Central memory CD4-positive, alpha-beta T cell (primary cell): Measurements from ENCODE around the gene CDR2L.
"Not testable (repeated sequence)": the region's sequence is repeated elsewhere in the genome, so short reads cannot be mapped to it uniquely, and the experiment has no call there.

Source experiments
- DNase-seq: peaks from one replicate; pipeline ENCODE4 v3.0.0; 2022

Gene CDR2L

DNA sequence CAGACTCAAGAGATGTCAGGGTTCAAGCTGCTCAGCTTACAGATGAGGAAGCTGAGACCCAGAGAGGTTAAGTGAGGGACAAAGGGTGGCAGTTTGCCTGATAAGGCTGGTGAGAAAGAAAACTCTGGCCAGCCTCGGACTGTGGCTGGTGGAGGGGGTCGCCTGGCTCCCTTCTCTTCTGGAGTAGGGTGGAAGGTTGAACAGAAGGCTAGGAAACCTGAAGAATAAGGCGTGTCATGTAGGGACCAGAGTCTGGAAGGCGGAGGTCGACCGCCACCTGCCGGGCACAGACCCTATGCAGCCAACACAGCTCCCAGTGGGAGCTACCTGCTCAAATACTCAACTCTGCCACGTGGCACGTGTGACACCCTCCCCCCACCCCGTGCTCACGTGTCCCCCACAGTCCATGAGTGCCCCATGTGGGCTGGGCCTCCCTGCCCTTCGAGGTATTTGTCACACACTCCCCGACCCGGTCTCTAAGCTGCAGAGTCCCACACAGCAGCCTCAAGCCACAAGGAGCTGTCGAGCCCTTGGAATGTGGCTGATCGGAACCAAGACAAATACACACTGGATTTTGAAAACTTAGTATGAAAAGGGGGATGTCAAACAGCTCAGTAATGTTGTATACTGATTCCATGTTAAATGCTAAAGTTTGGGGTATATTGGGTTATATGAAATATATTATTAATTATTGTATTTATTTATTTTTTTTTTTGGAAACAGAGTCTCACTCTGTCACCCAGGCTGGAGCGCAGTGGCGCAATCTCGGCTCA, 26.7 kb upstream of the CDR2L start:
- peak; percentile 17 for DNase-seq

DNA sequence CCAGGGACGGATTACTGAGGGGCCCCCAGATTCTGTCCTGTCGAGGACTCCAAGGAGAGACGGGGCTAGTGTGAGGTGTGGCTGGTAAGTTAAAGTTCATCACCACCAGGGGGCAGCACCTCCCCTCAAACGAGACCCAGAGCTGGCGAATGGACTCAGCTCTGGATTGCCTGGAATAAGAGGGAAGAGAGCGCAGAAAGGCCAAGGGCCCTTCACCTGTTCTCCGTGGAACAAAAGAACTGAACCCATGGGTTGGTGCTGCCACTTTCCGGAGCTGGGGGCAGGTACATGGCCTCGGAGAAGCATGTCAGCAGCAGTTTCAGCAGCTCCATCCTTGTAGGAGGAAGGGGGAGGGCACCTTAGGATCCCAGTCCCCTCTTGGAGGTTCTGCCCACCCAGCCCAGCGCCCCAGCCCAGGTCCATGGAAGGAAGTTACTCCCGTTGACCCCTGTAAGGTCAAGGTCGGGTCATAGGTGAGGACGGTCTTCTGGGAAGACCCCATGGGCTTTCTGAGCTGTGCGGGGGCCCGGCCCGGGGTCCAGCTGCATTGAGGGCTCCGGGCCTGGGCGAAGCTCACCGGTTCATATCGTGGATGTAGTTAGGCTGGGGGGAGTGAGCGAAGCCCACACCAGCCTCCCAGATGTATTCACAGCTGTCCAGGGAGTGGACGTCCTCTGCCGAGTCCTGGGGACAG, 25.6 kb upstream of the CDR2L start:
- peak; percentile 75 for DNase-seq

DNA sequence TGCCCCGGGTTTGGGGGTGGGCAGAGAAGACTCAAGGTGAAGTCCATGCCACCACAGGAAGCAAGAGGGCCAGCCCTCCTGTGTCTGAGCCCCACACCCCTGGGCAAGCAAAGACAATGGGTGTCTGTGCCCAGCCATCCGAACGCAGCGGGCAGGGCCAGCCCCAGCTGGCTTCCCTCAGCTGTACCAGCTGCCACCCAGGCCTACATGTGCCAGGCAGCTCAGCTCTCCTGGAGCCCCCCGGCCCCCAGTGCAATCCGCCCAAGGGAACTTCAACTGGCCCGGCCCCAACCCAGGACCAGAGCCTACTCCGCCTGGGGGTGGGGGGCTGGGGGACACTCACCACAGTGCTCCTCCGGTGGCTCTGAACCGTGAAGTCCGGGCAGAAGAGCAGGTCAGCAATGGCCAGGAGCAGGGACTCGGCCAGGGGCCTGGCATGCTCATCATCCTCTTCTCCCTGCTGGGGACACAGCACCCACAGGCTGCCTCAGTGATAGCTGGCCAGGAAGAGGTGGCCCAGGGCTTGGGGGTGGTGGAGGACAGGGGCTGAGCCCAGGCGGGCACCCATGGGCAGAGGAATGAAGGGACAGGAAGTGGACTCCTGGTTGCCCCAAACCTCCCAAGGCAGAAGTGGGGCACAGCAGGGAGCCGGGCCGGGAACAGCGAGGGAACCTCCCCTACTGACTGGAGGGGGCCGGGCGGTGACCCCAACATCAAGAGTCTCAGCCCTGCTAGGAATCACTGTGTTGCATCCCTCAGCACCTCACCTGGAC, 24.6 kb upstream of the CDR2L start:
- no peak for DNase-seq

DNA sequence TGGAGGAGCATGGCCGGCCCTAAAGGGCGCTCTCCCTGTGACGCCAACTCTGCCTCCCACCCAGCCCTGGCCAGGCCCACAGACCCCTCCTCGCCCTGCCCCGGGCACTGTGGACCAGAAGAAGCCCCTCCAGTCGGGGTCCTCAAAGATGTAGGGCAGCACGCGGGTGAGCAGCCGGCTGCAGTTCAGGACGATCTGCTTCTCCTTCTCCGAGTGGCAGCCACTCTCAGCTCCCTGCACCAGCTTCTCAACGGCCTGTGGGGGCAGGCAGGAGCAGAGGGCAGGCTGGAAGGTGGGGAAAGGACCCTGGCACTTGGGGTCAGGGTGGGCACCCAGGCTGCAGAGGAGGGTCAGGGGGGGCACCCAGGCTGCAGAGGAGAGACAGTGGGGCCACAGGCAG, 23.8 kb upstream of the CDR2L start:
- no peak for DNase-seq

DNA sequence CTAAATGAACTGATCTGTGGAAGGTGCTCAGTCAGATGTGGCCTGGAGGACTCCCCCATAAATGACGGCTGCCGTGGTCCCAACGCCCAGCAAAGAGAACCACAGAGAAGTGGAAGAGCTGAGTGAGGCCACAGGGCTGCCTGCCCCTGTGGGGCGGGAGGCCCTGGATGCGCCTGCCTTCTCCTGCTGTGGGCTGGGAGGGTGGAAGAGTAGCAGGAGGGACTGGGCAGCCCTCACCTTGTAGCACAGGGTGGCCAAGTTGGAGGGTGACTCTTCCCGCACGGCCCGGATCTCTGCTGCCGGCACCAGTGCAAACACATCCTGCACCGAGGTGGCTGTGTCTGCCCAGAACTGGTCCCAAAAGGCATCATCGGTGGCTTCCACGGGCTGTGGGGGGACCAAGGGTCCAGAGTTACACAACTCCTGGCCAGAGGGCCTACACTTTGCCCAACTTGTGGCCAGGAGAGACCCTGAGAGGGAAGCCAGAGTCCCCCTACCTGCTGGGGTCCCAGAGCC, 23.1 kb upstream of the CDR2L start:
- no peak for DNase-seq

DNA sequence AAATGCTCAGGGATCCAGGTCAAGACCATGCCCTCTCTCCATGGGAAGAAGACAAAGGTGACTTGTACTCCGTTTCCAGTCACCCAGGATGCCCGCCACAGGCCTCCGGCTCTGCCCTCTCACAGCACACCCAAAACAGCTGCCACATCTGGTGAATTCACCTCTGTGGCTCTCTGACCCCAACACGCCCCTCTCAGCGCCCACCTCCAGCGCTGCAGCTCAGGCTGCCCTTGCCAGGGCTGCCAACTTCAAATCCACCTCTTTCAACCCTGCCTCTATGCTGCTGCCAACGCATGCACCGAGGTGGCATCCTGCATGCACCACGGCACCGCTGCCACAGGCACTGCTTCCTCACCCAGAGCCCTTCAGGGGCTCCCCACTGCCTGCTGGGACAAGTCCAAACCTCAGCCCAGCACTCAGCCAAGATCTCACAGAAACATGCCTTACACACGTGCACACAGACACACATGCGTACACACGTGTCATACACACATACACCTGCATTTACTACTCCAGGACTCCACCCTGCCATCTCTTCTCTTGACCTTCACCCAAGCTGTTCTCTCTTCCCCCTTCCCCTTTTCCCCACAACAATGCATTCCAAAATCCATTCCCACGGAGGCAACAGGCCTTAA, 22.3 kb upstream of the CDR2L start:
- DNase-seq, result no peak

DNA sequence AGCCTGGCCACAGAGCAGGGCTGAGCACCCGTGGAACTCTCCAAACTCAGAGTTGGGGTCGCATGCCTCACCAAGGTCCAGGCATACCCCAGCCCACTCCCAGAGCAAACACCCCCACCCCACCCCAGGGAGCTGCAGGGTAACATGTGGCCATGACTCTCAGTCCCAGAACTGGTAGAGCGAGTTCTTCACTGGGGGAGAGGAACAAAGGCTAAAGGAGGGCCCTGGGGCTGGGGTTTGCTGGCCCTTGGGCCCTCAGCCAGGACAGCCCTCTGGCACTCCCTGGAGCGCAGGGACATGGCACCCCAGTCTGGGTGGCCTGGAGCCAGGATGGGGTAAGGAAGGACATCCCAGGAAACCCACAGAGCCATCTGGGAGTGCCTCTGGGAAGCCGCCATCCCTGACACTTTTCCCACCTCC, 19.1 kb upstream of the CDR2L start:
- no peak for DNase-seq

DNA sequence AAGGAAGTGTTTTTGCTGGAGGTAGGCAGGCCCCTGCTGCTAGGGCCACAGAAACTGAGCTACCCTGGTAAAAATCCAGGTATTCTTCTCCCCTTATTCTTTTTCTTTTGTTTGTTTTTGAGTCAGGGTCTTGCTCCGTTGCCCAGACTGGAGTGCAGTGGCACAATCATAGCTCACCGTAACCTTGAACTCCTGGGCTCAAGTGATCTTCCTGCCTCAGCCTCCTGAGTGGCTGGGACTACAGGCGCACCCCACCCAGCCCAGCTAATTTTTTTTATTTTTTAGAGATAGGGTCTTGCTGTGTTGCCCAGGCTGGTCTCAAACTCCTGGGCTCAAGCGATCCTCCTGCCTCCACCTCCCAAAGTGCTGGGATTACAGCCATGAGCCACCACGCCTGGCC, 17.9 kb upstream of the CDR2L start:
- DNase-seq, result not testable (repeated sequence)

DNA sequence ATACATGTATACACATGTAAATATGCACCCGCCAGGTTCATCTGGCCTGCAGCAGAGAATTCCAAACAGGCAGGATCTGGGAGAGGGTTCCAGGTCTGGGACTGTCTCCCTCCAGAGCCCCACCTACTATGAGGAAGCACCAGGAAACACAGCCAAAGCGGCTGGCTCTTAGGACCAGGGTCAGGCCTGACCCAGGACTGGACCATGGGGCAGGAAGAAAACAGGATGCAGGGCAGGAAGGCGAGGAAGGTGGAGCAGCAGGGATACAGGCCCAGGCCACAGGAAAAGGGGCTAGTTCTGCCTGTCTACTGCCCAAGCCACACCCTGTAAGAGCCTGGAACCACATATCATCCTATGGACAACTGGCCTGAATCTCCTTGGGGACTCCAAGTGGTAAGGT, 17.0 kb upstream of the CDR2L start:
- DNase-seq, result no peak

DNA sequence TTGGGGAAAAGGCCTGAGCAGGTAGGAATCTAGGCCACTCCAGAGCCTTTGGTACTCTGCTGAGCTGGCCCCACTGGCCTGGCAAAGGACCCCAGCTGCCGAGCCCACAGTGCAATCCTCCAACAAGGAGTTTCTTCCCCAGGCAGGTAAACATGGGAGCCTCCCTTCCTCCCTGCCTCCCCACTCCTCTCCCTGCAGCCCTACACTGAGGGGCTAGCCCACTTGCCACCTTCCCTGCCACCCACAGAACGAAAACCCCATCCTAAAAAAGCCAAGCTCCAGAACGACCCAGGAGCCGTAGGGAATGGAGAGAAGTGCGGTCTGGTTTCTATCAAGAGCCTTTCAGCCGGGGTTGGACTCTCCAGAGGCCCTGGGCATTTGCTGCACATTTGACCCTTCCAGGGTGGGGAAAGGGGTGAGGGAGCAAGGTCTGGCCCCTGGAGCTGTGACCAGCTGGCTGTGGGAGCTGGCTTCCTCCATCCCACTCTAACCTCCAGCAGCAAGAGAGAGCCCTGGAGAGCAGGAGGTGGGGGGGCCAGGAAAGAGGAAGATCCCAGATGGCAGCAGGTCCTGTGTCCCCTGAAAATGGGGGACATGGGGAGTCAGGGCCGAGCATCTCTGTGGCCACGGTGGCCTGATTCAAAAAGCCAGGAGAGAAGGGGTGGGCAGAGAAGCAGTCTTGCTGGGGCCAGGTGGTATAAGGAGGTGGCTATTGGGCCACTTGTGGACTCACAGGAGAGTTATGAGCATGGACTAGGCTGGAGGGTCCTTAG, 16.2 kb upstream of the CDR2L start:
- no peak for DNase-seq

DNA sequence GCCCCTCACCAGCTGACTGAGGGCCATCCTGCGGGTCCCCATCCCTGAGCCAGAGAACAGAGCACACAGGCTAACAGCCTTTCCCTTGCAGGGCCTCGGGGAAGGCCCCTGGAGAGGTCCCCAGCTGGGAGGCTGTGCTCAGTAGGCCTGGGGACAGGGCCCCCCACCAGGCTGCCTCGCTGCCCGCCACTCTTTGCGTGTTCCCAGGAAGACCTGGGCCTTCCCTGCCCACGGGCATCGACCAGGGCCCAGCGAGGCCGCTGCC, 15.7 kb upstream of the CDR2L start:
- no peak for DNase-seq

DNA sequence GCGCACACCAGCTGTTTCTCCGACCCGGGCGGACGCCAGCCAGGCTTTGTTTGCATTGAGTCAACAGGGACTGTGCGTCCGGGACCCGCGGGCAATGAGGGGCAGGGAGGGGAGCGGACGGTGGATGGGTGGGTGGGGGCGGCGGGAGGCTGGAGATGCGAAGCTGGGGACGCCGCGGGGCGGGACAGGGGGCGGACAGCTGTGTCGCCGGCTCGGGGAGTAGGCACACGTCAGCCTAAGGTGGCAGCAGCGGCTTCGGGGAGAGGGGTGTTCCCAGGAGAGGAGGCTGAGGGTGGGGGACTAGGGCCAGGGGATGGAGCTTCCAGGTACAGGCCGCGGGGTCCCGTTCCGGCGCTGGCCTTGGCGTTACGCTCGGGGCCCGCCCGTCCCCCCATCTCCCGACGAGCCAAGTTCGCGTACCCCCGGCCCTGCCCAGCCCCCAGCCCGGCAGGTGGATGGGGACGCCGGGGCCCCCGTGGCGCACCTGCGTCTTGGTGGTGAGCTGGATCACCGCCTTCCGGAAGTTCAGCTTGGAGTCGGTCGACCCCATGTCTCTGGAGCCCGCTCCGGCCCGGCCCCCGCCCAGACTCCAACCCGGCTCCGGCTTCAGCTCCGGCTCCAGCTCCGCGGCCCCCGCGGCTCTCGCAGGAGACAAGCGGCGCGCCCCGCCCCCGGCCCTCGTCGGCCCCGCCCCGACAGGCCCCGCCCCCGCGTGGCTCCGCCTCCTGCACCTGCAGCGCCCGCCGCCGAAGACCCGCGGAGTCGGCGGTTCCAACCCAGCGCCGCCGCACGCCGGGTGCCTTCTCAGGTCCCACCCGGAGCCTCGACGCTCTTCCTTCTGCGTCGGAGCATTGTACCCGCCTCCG, 15.1 kb upstream of the CDR2L start, which contains the start of gene HID1:
Gene HID1 (minus strand): TSS at position 653 of the 866 bp plus-strand sequence. CDS start 103 bp downstream, at position 550.
- DNase-seq, result peak; percentile 64

DNA sequence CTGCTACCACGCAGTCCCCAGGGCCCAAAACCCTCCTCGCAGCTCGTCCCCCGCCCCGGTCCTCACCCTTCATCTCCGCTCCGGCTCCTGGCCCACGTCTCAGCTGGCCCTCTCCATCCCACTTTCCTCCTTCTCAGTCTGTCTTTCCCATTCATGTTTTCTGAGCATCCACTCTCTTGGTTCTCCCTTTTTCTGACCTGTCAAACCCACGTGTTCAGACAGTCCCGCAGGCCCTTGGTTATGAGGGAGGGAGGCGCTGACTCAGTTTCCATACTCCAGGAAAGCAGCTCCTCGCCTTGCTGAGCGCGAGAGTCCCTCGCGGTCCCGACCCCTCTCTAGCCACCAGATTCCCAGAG, 14.5 kb upstream of the CDR2L start:
- no peak for DNase-seq

DNA sequence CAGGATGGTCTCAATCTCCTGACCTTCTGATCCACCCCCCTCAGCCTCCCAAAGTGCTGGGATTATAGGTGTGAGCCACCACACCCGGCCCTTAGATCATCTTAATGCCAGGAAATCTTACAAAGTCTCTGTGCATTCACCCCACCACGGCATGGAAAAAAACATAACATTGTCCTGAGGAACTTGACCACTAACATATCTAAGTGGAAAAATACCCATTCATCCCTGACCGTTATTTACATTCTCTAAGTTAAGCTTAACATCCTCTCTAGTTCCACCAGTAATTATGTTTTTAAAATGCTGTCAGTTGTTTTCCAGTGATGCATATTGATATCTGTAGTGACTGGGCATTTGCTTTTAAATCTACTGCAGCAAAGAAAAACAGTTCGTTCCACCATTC, 11.5 kb upstream of the CDR2L start:
- no peak for DNase-seq

DNA sequence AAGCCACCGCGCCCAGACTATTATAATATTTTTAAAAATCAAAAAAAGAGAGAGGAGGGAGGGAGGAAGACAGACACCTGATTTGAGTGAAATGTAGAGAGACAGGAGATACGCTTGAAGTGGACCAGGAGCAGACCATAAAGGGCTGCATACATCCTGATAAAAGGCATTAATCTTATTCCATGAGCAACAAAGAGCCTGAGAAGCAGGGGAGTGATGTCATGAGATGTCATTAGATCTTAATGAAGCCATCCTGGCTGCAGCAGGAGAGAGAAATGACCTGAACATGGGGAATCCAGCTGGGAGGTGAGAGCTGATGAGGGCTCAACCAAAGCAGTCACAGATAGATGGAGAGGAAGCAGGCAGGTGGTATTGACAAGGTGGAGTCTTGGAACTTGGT, 9.6 kb upstream of the CDR2L start:
- no peak for DNase-seq

DNA sequence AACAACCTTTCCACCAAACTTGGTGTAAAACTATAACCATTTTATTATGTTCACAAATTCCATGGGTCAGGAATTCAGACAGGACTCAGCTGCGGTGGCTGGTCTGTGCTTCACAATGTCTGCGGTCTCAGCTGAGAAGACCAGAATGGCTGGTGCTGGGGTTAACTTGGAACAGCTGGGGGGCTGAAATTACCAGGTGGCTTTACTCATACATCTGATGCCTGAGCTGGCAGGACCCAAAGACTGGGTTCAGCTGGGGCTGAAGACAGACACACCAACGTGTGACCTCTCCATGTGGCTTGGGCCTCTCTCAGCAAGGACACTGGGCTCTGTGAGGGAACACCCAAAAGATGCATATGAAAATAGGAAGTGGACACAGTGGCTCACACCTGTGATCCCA, 9.2 kb upstream of the CDR2L start:
- DNase-seq, result no peak

DNA sequence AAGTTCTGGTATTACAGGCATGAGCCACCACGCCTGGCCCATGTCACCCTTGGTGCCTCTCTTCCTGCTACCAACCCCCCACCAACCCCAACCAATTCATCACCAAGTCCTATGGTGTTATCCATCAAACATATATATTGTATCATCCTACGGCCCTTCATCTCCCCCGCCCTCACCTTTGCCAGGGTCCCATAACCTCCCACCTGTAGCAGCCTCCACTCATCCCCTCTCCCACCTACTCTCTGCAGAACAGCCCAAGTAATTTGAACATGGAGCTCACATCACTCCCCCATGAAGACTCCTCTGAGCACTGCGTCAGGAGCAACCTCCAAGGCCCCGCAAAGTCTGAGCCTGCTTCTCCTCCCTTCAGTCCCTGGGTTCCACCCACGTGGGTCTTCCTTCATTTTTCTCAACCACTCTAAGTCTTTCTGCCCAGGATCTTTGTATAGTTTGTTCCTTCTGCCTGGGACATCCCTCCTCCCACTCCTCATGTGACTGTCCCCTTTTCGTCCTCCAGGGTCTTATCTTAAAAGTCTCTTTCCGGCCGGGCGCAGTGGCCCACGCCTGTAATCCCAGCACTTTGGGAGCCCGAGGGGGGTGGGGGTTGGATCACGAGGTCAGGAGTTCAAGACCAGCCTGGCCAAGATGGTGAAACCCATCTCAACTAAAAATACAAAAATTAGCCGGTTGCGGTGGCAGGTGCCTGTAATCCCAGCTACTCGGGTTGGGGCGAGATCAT, 7.9 kb upstream of the CDR2L start:
- DNase-seq, result no peak

DNA sequence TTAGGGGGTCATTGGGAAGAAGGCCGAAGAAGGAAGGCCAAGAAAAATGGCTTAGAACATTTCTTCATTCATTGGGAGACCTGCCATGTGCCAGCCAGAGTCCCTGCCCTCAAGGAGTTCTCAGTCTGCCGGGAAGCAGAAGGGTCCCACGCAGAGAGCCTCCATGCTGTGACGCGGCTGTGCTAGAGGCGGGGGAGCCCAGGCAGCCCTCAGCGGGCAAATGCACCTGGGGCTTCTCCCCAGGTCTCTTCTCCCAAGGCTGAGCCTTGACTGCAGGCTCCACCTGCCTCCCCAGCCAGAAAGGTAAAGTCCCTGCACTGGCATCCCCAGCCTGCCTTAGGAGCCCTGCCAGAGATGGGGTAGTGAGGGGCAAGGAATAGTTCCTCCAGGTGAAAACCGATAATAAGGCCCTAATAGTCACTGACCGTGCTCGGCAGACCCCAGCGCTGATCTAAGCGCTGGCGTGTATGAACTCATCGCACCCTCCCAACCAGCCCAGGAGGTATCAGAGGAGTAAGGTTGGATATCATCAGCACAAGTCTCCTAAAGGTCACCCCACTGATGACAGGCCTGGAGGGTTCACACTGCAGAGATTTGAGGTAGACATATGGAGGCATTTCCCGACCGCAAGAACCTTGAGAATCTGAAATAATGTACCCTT, 6.0 kb upstream of the CDR2L start:
- no peak for DNase-seq

DNA sequence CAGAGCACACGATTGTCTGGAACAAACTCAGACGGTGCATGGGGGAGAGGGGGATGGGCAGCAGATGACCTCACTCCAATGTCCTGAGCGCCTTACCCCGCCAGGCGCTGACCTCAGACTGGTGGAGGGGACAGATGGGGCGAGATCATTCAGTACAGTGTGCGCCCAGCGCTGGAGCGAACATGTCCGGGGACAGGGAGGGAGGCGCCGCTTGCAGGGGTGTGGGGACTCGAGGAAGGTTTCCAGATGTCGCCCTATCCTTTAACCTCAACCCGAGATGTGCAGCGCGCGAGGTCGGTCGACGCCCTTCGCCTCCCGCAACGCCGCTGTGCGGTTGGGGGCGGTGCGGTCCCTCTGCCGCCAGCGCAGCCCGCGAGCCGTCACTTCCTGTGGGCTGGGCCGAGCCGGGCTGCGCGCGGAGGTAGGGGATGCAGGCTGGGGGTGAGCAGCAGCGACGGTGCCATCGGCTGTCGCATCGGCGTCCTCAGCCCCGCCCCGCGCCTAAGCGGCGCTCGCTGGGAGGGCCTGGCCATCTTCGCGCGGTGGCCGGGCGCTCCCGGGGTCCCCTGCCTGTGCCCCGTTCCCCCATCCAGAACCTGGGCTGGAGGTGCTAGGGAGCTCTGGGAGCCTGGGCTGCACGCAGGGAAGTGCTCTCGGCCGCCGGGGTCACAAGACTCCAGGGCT, 5.3 kb upstream of the CDR2L start:
- peak; percentile 87 for DNase-seq
